Measurements from ENCODE around the gene STK4.
"Not testable (repeated sequence)": the region's sequence is repeated elsewhere in the genome, so short reads cannot be mapped to it uniquely, and the experiment has no call there.

STK4 gene

GRCh38 chr20:45058168-45058850 lies 92.0 kb downstream of the STK4 start:
- no peak for DNase-seq

- DNase-seq: no peak
Measured at GRCh38 chr20:45059022-45059728, 92.9 kb downstream of the STK4 start.

- DNase-seq: no peak
Measured at GRCh38 chr20:45060294-45060693, 94.0 kb downstream of the STK4 start.

- no peak for DNase-seq
Measured at GRCh38 chr20:45061244-45061643, 94.9 kb downstream of the STK4 start.

GRCh38 chr20:45063107-45063506 lies 96.8 kb downstream of the STK4 start:
- not testable (repeated sequence) for DNase-seq

DNA sequence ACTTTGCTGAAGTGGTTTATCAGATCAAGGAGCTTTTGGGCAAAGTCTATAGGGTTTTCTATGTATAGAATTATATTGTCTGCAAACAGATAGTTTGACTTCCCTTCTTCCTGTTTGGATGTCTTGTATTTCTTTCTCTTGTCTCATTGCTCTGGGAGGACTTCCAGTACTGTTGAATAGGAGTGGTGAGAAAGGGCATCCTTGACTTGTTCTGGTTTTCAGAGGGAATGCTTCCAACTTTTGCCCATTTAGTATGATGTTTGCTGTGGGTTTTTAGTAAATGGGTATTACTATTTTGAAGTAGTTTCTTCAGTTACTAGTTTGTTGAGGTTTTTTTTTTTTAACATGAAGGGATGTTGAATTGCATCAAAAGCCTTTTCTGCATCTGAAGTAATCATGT lies 98.5 kb downstream of the STK4 start:
- DNase-seq: no peak

DNA sequence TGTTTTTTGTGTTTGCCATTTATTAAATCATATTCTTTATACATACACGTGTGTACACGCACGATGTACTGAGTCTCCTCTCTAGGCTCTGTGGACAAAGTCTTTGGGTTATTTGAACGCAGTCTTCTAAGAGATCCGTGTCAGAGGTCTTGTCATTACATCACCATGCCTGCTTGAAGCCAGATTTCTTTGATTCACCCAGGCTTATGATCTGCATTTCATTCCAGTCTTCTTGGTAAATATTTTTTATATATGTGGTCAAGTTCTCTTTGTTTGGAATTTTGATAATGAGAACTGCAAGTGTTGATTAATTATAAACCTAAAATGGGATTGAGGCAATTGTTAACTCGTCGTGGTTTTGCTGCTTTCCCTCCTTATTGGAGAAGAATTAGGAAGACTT lies 100.1 kb downstream of the STK4 start:
- DNase-seq: no peak

GRCh38 chr20:45067087-45067486 lies 100.8 kb downstream of the STK4 start:
- DNase-seq: no peak

DNA sequence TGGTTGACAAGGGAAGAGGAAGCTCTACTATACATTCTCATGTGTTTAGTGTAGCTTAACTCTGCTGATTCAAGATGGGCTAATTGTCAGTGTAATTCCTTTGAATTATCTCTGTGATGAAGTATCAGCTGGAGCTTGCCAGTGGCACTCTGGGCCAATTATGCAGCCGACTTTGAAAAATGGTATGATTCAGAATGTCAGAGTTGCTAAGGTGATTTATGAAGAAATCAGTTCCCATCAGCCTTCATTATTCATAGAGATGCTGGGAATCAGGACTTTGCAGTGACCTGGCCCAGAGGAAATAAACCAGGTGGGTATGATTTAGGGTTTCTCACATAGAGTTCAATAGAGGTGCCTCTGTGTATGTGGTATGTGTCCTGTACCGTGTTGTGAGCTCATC lies 101.2 kb downstream of the STK4 start:
- DNase-seq: no peak

GRCh38 chr20:45069261-45069660 lies 102.9 kb downstream of the STK4 start:
- no peak for DNase-seq

DNA sequence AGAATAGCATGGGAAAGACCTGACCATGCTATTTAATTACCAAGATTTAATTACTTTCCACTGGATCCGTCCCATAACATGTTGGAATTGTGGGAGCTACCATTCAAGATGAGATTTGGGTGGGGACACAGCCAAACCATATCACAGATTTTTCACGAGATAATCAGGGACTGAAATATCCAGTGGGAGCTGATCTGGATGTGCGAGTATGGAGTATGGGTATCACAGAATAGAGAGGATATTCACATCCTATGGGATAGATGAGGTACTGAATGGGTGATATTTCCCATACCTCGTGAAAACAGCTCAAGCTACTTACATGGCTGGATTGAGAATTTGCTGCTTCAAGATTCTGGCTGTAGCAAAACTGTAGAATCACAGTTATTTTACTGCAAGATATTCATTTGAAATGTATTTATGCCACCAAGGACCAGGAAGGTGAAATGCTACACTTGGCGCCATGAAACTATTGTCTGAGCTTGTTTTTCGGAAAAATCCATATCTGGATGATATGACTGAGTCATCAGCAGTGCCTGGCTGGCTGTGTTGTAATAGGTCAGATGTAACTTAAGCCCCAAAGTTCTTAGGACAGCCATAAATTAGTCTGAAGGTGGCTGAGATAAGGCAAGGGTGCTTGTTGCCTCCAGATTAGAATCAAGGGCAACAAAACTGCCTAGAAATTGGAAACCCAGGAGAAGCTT lies 104.8 kb downstream of the STK4 start:
- DNase-seq: no peak

- DNase-seq: no peak
Measured at GRCh38 chr20:45072066-45072465, 105.8 kb downstream of the STK4 start.

GRCh38 chr20:45073221-45073620 lies 106.9 kb downstream of the STK4 start:
- no peak for DNase-seq

GRCh38 chr20:45077559-45077958 lies 111.2 kb downstream of the STK4 start:
- no peak for DNase-seq

- DNase-seq: no peak
Measured at GRCh38 chr20:45080867-45081624, 114.7 kb downstream of the STK4 start.

DNA sequence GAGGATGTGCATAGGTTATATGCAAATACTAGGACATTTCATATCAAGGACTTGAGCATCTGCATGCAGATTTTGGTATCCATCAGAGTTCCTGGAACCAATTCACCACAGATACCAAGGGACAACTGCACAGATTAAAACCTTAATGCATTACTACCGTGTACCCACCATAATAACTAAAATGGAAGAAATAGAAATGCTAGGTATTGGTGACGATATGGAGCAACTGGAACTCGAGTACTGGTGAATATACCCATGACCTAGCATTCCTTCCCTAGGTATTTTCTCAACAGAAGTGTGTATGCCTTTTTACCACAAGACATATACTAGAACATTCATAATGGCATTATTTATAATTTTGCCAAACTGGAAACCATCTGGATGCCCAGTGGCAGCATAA lies 116.2 kb downstream of the STK4 start:
- no peak for DNase-seq

DNA sequence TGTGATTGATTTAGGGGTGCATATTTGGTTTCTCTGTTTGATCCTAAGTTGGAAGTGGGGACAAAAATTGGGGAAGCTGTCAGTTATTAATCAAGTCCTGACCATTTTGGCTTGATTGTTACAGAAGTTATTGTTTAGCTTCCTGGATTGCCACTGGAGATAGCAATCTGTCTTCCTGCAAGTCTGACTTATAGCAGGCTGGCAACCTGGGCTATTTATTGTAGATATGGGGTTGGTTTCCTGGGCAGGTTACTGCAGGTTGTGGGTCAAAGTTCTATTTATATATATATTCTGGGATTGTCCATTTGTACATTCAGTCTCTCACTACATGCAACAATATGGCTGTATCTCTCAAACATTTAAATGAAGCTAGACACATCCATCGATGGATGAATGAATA lies 116.8 kb downstream of the STK4 start:
- DNase-seq: no peak

GRCh38 chr20:45085289-45085688 lies 119.0 kb downstream of the STK4 start:
- DNase-seq: no peak

DNA sequence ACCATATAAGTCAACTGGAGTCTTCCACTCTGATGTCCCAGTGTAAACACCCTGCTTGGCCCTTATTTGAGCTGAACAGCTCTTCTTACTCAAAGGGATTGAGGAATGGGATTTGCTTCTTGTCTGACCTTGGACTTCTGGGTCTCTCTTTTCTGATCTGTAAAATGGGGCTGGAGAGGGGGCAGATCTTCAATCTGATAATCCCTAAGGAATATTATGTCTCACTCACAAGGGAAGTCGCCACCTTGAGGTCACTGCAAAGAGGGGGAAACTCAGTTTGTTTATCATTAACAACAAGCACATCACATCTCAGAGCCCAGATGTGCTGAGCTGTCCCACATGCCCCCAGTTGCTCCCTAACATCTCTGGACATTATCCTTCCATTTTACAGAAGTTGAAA lies 119.6 kb downstream of the STK4 start:
- no peak for DNase-seq

DNA sequence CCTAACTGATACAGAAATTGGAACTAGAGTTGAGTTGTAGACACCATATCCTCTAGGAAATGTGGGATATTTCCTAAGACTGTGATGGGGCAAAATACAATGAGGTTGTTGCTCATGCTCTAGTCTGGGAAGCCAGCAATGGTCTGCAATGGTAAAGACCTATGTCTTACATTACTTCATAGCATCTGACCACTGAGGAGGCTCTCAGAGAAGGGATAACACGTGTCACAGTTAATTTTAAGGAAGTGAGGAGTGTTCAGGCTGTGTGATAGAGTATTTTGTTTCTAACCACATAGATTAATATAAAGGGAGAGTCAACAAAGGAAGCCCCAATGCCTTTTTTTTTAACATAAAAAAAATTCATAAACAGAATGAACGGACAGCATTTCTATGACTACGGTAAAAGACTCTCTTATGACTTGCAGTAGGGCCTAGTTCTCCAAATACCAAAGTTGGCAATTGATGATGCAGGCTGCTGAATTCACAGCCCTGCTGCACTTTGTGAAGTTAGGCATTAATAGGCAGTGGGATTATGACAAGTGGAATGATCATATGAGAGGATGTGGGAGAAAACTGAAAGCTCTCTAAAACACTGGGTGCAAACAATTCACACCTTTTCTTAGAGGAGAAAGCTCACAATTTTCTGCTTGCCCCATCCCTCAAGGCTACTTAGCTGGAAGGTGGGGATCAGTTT lies 120.9 kb downstream of the STK4 start:
- DNase-seq: no peak

GRCh38 chr20:45087814-45088213 lies 121.5 kb downstream of the STK4 start:
- DNase-seq: no peak

DNA sequence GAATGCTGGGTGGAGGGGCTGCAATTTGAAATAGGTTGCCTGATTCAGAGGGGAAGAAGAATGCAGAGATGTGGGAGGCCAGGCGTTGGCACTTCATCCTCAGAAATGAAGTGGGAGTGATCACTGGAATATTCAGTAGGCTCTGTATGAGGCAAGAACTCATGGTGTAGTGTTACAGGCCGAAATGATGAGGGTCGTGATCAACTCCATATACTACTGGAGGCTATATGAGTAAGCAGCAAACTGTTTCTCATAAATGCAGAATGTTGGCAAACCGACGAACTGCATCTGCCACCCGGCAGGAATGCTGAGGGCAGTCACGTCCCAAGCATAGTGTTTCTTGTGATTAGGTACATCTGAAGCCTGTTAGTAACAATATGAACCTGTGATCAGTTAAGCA lies 121.9 kb downstream of the STK4 start:
- no peak for DNase-seq

GRCh38 chr20:45090481-45090880 lies 124.2 kb downstream of the STK4 start:
- no peak for DNase-seq
